ENCODE measurements around the gene YAP1.

The YAP1 gene

GRCh38 chr11:102225689-102226568, 115.7 kb downstream of the YAP1 start:
- TF ChIP-seq POLR2AphosphoS5 (IDR thresholded peaks at IDR 0.05; ENCODE audit: low read depth, low read length) (peak; percentile 35; the same call in 1 of the 2 replicates), SIN3A (IDR thresholded peaks at IDR 0.05; ENCODE audit: borderline replicate concordance, insufficient read depth, low read length) (no peak), REST (IDR thresholded peaks at IDR 0.05; ENCODE audit: insufficient read depth in 1 of 2, low read depth in 2 of 2, low read length in 2 of 2) (no peak), FOXP2 (optimal IDR thresholded peaks at IDR 0.05; ENCODE audit: borderline replicate concordance, extremely low read depth, extremely low read length, insufficient read depth) (no peak), TAF1 (IDR thresholded peaks at IDR 0.05; ENCODE audit: borderline replicate concordance, insufficient read depth, low read length) (no peak)

GRCh38 chr11:102226702-102227490, 116.6 kb downstream of the YAP1 start:
- TF ChIP-seq POLR2AphosphoS5 (IDR thresholded peaks at IDR 0.05; ENCODE audit: low read depth, low read length) (no peak), REST (IDR thresholded peaks at IDR 0.05; ENCODE audit: insufficient read depth in 1 of 2, low read depth in 2 of 2, low read length in 2 of 2) (no peak), FOXP2 (optimal IDR thresholded peaks at IDR 0.05; ENCODE audit: borderline replicate concordance, extremely low read depth, extremely low read length, insufficient read depth) (no peak), TAF1 (IDR thresholded peaks at IDR 0.05; ENCODE audit: borderline replicate concordance, insufficient read depth, low read length) (no peak), SIN3A (IDR thresholded peaks at IDR 0.05; ENCODE audit: borderline replicate concordance, insufficient read depth, low read length) (no peak)

- TF ChIP-seq SIN3A (IDR thresholded peaks at IDR 0.05; ENCODE audit: borderline replicate concordance, insufficient read depth, low read length): no peak
- TF ChIP-seq POLR2AphosphoS5 (IDR thresholded peaks at IDR 0.05; ENCODE audit: low read depth, low read length): no peak
- no peak for TF ChIP-seq REST (IDR thresholded peaks at IDR 0.05; ENCODE audit: insufficient read depth in 1 of 2, low read depth in 2 of 2, low read length in 2 of 2)
- no peak for TF ChIP-seq TAF1 (IDR thresholded peaks at IDR 0.05; ENCODE audit: borderline replicate concordance, insufficient read depth, low read length)
- no peak for TF ChIP-seq FOXP2 (optimal IDR thresholded peaks at IDR 0.05; ENCODE audit: borderline replicate concordance, extremely low read depth, extremely low read length, insufficient read depth)
These were observed 119.4 kb downstream of the YAP1 start for GRCh38 chr11:102229510-102230123.

GRCh38 chr11:102230186-102230585, 119.9 kb downstream of the YAP1 start:
- TF ChIP-seq TAF1 (IDR thresholded peaks at IDR 0.05; ENCODE audit: borderline replicate concordance, insufficient read depth, low read length): no peak
- no peak for TF ChIP-seq FOXP2 (optimal IDR thresholded peaks at IDR 0.05; ENCODE audit: borderline replicate concordance, extremely low read depth, extremely low read length, insufficient read depth)
- TF ChIP-seq SIN3A (IDR thresholded peaks at IDR 0.05; ENCODE audit: borderline replicate concordance, insufficient read depth, low read length): no peak
- TF ChIP-seq POLR2AphosphoS5 (IDR thresholded peaks at IDR 0.05; ENCODE audit: low read depth, low read length): no peak
- TF ChIP-seq REST (IDR thresholded peaks at IDR 0.05; ENCODE audit: insufficient read depth in 1 of 2, low read depth in 2 of 2, low read length in 2 of 2): no peak
